ENCODE measurements around the gene KLHDC4.

KLHDC4 gene

DNA sequence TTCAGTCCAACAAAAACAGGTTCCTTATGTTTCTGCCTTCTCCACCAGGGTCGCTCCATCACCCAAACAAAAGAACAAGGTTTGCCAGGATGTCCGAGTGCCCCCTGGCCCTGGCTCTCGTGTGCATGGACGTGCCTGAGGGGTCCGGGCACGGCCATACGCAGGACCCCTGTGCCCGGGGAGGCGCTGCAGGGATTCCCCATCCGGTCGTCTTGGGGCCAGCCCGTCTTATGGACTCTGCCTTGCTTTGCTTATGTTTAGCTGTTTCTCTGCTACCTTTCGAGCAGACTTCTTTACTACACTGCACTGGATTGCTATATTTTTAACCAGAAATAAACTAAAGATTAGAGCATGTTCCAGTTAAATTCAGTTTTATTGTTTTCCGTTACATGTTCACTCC lies 68.0 kb downstream of the KLHDC4 start:
- DNase-seq: no peak

DNA sequence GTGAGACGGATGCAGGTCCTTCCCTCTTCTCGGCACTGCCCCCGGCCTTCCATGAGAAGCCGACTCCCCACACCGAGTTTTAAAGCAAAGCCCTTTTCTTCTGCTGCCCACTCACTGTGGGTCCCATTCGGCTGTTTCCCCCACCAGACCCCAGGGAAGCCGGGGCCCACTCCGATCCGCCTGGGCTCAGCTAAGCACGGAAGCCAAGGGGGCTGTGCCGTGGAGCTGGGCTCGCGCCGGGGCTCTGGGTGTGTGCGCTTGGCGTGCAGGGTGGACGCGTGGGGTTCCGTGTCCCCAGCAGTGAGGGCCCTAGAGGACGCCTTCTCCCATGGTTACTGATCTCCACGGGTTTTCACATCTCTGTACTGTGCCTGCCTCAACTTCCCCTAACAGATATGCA lies 68.5 kb downstream of the KLHDC4 start:
- no peak for DNase-seq

DNA sequence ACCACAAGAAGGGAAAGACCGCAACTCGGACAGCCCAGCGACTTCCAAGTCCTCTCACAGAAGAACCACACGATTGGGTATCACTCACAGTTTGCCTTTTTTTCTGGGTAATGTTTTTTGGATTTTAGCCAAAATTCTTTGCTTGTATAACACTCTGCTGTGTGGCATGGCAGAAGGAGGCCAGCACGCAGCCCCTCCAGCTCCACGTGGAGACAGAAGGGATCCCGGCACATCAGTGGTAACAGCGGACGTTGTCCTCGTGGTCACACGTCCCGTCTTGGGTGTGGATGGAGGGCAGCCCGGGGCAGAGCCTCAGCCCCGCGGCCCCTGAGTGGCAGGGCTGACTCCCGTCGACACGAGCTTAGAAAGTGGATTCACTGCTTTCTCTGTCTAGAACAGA lies 69.1 kb downstream of the KLHDC4 start:
- DNase-seq: no peak

DNA sequence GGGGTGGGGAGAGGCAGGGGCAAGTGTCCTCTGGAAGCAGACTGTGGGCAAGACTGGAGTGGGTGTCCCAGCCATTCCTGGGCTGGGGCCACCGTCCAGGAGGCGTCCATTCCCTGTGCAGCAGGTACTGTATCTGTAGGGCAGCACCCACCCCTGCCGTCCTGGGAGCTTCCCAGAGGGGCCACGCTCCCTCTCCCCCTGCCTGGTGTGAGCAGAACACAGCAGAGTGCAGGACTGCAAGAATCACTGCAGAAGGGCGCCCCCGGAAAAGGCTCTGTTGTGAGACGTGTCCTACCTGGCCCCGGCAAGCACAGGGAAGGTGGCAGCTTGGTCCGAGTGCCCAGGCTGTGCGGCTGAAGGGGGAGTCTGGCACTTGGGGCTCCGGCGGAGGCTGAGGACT lies 70.3 kb downstream of the KLHDC4 start:
- DNase-seq: no peak

DNA sequence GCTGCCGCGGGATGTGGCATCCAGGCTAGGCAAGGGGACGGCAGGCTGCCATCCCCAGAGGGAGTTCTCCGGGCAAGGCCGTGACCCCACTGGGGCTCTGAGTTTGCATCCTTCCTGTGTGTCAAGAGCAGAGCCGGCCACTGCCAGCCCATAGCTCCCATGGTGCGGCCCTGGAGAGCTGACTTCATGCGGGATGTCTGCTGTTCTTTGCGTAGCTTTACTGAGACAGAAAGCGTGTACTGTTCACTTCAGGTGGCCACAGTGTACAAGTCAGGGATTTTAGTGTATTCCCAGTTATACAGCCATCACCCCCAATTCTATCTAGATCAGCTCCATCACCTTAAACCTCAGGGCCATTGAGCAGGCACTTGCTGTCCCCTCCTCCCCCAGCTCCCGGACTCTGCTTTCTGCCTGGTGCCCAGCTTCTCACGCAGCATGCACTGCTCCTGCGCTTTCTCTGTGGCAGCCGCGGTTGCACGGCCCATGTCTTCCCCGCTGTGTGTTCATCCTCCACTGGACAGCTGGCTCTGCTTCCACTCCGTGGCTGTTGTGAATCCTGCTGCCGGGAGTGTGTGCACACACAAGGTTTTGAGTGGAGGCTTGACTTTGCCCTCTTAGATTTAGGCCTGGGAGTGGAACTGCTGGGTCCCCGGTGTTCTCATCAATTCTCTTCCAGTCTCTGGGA lies 71.2 kb downstream of the KLHDC4 start:
- no peak for DNase-seq

DNA sequence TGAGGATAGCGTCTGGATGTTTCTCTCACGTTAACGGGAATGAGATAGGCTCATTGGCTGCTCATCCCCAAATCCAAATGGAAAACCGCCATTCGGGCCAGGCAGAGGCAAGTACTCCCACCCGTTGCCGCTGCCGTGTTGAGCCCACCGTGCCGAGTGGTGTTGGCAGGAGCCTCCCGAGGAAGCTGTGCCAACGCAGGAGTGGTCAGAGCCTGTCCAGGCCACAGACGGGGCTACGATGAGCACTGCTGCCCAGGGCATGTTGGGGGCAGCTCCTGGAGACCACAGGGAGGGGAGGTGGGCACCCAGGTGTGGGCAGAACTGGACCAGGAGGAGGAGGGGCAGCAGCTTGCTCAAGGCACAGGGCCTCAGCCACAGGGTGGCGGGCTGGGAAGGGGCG lies 72.0 kb downstream of the KLHDC4 start:
- no peak for DNase-seq

DNA sequence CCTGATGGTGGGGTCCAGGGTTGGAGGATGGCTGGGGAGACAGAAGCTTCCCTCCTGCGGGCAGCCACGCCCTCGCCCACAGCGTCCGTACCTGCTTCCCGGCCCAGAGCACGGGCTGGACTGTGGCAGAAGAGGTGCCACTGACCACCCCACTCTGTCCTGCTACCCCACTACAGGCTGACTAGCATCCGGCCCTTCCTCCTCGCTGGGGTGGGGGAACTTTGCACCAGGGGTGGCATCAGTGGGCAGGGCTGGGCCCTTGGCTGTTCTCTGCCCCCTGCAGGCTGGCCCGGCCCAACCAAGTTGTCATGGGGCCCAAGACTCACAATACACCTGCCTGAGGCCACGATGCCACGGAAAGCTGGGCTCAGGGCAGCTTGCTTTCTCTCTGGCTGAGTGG lies 73.0 kb downstream of the KLHDC4 start:
- no peak for DNase-seq

DNA sequence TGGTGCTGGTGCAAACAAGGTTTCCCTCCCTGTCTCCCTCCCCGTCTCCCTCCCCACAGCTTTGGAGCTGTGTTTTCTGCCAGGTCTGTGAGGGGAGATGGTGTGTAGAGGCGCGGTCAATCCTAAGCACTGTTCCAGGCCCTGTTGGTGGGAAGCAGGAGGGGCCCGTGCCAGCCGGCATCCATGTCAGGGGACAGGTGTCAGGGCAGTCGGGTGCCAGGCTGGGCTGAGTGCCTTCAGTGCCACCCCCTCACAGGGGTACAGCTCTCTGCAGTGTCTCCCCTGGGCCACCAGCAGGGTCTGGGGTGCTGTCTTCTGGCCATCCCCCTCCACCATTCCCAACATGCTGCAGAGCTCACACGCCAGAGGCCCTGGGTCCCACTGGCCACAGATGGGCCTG lies 73.6 kb downstream of the KLHDC4 start:
- no peak for DNase-seq

DNA sequence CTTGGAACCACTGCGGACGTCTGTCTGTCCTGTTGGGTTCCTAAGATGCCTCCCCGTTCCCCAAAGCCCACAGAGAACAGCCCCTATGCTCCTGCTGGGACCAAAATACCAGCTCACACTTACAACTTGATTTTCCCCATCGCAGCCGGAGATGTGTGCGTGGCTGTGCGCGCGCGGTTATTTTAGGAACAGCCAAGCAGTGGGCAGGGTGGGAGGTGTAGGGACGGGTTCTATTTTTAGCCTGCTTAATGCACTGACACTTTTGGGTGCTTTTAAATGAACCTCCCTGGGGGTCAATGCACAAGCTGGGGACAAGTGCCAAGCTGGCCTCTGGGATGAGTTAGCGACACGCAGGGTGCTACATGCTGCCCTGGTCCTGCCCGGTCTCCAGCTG lies 74.1 kb downstream of the KLHDC4 start:
- DNase-seq: no peak

DNA sequence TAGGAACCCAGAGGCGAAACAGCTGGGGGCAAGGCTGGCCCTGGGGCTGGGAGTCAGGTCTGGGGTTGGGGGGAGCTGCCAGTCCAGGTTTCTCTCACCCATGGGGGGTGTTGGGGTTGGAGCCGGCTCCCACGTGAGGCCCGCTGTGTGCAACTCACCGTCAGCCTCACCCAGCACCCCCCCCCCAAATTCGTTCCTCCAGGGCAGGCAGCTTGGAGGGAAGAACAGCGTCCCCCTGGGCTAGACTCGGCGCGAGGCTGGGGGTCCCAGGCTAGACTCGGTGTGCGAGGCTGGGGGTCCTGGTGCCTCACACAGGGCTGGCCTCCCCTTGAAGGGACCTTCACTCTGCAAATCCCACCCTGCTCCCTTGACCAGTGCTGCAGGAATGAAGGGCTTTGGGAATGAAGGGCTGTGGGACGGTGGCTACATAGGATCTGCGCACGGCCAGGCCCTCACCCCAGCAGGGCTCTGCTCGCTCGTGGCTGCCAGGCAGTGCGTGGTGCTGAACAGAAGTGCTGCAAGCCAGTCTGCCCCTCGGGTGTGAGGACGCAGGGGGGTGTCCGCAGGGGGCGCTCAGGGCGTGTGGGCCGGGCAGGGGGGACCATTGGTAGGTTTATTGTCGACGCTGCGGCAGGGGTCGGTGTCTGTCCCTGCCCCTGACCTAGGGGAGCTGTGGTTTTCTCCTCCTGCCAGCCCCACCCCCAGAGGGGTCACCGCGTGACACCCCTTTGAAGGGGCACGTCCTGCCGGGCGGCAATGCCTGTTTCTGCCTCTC lies 74.7 kb downstream of the KLHDC4 start:
- DNase-seq: no peak

DNA sequence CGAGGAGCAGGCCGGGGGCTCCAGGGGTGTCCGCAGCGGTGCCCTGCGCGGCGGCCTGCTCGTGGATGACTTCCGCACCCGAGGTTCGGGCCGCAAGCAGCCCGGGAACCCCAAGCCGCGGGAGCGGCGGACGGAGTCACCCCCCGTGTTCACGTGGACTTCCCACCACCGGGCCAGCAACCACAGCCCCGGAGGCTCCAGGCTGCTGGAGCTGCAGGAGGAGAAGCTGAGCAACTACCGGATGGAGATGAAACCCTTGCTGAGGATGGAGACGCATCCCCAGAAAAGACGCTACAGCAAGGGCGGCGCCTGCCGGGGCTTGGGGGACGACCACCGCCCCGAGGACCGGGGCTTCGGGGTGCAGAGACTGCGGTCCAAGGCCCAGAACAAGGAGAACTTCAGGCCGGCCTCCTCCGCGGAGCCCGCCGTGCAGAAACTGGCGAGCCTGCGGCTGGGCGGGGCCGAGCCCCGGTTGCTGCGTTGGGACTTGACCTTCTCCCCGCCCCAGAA lies 75.8 kb downstream of the KLHDC4 start:
- no peak for DNase-seq

DNA sequence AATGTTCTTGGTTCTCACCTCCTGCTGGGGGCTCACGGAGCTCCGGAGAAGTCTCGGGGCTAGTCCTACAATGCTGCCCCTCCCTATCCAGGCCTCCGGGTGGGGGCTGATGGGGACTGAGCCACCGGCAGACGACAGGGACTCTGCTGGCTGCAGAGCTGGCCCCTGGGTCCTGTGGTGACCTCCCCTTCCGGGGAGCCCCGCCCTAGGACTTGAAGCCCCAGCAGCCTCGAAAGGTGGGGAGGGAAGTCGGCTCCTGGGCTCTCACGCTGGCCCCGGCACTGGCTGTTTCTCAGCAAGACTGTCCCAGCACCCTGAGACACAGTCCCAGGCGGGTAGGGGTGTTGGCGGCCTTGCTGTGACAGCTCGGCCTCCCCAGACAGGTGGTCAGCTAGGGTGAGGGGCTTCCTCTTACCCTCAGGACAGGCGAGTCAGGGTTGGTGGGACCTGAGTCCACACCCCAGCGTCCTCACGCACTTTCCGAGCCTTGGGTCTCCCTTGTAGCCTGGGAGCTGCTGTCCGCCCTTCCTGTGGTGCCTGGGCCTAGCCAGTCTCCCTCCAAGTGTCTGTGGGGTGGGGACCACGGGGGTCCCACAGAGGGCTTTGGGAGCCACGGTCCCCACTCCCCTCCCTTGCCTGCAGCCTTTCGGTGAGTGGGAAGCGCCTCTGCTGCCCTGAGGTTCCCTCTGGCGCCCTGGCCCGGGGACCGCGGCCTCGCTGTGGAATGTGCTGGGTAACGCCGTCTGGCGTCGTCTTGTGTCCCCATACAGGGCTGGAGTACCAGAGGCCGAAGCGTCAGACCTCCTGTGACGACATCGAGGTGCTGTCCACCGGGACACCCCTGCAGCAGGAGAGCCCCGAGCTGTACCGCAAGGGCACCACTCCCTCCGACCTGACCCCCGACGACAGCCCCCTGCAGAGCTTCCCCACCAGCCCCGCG lies 76.6 kb downstream of the KLHDC4 start:
- DNase-seq: no peak

DNA sequence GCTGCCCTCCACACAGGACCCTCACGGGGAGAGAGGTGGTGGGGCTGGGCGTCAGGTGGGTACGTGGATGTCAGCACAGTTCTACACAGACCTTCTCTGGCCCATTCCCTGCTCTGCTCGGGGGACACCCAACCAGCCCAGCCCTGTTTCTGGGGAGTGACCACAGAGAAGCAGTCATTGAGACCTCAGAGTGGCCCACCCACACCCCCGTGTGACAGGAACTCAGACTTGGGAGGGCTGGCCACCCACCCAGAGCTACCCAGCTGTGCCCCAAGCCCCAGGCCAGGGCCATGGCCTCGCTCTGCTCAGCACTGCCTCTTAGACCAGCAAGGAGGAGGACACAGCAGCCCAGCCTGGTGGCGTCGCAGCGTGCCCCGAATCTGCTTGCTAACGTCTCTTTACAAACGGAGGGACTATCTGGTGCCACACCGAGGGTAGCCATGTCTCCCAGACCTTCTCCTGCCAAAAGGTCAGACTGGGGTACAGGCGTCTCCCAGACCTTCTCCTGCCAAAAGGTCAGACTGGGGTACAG lies 77.7 kb downstream of the KLHDC4 start:
- no peak for DNase-seq

DNA sequence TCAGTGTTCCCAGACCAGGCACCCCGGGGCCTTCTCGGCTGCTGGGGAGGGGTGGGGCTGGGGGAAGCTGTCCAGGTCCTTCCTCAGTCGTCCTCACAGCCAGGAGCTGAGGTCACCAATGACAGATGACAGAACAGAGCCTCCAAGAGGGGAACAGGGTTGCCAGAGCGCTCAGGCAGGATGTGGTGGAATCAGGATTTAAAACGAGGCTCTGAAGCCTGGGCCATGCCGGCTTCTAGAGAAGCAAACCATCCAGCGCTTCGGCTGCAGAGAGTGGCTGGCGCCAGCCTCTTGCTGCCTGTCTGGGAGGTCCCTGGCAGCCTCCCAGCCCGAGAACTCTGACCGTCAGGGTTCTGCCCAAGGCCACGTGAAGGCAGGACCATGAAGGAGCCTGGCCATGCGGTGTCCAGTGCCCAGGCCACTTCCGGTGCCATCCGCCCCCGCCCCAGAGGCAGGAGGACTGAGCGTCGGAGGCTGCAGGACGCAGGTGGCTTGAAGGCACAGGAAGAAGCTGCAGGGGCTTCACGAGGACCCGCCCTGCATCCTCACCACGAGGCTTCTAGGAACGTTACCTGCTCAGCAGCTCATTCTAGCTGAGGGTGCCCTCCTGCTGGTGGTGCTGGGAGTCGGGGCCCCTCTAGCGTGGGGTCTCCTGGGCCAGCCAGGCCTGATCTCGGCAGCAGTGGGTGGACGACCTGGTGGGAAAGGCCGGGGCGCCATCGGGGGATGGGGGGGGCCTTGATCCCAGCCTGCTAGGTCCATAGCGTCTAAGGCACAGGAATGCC lies 78.5 kb downstream of the KLHDC4 start:
- peak; percentile 54 for DNase-seq

DNA sequence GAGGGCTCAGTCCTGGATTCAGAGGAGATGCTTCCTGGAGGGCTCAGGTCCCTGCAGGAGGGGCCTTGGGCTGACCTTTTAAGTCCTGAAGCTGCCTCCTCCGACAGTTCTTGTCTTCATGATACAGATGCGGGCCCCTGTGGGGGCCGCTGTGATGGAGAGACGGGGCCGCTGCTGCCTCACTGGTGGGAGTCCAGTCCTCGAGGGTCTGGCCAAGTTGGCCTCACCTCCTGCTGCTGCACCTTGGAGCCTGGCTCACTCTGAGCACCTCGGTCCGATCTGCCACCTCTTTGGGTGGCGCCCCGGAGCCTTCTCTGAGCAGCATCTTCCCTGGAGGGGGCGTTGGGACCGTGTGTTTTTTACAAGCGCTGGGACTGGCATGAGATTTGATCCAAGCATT lies 79.1 kb downstream of the KLHDC4 start:
- DNase-seq: no peak

DNA sequence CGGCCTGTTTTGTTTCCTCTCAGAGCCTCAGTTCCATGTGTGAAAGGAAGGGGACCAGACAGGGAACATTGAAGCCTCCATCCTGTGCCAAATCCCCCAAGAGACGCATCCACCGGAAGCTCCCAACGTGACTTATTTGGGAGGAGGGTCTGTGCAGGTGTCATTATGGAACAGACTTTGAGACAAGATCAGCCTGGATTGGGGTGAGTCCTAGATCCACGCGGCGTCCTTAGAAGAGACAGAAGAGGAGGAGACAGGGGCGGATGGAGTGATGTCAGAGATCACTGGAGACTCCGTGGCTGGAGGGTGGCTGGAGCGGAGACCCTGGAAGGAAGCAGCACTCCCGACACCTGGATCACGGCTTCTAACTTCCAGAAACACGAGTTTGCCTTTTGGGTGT lies 80.0 kb downstream of the KLHDC4 start:
- no peak for DNase-seq

DNA sequence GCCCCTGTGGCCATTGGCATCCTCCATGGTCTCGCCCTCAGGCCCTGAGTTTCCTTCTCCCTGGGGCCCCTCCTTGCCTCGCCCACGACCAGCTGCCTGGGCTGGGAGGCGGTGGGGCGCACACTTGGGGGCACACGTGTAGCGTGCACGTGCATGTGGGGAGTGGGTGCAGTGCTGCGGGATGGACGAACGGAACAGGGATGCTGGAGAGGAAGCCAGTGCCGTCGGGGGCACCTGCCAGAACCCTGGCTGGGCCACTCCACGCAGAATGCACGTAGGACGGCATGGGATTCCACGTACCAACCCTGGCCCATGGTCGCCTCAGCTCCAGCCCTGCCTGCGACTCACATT lies 80.4 kb downstream of the KLHDC4 start:
- DNase-seq: no peak

DNA sequence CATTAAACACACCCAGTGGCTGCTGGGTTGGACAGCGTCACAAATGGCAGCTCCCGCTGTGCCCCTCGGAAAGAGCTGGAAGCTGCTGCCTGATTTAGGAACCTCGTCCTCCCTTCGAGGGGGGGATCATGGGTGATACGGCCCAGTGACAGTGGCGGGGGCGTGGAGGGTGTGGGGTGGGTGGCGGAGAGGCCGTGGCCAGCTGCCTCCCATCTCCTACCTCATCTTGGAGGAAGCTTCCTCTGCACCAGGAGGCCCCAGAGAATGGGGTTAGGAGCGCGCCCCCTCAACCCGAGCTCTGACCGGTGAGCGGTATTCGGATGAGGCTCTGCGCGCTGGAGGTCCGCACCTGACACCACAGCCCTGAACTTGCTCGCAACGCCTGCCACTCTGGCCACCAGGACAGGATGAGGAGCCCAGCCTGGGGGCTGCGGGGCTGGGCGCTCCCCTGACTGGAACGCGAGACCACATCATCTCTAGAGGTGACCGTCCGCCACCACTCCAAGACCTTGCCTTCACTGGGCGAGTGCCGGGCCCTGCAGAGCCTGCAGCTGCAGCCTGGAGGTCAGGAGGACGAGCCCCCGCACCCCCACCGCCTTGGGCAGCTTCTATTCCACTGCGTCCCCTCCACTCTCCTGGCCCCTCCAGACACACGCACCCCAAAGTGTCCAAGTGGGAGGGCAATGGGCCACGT lies 80.9 kb downstream of the KLHDC4 start:
- no peak for DNase-seq

DNA sequence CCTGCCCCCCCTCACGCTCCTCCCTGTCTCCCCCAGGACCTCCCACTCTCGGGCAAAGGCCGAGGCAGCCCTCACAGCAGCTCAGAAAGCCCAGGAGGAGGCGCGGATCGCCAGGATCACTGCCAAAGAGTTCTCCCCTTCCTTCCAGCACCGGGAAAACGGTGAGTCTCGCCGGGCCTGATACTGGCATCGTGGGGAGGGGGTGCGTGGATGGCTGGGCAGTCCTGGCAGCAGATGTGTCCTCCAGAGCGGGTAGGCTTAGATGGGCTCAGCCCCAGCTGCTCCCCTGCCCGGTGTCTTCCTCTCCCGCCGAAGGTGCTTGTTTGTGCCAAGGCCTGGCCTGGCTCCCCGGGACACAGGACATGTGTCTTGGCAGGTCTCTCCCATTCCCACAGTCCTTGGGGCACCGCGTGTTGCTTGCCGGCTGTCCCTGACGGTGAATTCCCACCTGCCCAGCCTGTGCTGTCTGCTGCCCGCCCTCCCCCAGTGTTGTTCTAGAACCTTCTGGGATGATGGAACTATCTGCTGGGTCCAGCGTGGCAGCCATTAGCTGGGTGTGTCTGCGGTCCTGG lies 81.6 kb downstream of the KLHDC4 start:
- no peak for DNase-seq

DNA sequence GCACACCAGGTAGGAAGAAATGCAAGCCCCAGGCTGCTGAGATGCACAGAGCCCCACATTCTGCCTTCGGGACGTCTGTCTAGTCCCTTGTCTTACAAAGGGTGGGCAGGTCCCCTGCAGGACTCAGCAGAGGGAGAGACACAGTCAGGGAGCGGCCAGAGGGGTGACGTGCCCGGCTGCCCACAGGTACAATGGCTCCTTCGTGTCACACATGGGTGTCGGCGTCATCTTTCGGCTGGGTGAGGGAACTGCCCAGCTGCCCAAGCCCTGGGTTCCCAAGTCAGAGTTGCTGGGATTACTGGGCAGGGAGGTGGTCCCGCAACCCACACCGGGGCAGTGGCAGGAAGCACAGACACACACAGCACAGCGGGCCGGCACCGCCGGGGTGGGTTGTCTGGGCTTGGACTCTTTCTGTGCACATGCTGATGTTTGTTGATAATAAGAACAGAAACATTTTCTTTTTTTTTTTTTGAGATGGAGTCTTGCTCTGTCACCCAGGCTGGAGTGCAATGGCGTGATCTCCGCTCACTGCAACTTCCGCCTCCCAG lies 82.9 kb downstream of the KLHDC4 start:
- no peak for DNase-seq

DNA sequence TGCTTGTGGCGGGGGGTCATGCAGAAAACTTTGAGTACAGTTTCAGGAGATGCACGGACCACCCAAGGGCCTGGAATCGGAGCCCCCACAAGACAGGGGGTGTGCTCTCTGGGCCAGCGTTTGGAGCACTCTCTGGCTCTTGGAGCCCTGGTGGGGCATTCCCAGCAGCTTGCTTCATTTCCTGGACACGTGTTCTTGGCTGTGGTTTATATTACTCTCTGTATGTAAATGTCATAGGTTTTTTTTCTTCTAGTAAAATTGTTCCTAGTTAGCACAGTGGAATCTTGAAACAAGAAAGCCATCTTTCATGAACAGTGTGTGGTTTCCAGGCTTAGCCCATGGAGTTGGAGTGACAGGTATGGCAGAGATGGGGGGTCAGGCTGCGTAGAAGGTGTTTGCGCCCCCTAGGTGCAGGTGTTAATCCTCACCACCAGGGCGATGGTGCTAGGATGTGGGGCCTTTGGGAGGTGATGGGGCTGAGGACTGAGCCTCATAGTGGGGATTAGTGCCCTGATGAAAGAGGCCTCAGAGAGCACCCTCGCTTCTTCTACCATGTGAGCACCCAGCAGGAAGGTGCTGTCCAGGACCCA lies 83.7 kb downstream of the KLHDC4 start:
- peak; percentile 61 for DNase-seq
